Activated naive CD4-positive, alpha-beta T cell treated with anti-CD3 and anti-CD28 coated beads, Interleukin-2, amount 50 U/mL, for 24 hours (primary cell): Measurements from ENCODE around the gene SBNO1.
"Not testable (repeated sequence)": the region's sequence is repeated elsewhere in the genome, so short reads cannot be mapped to it uniquely, and the experiment has no call there.

Experiments used
- H3K27ac Mint-ChIP-seq: one replicate; pipeline ENCODE4 v1.8.0; 2021; ENCODE audit warnings: mild to moderate bottlenecking, mixed read lengths
- H3K27me3 Mint-ChIP-seq: one replicate; pipeline ENCODE4 v1.8.0; 2021; ENCODE audit warnings: mixed read lengths
- H3K36me3 Mint-ChIP-seq: one replicate; pipeline ENCODE4 v1.8.0; 2021; ENCODE audit warnings: mixed read lengths
- H3K4me1 Mint-ChIP-seq: one replicate; pipeline ENCODE4 v1.8.0; 2021; ENCODE audit warnings: mixed read lengths
- H3K4me3 Mint-ChIP-seq: one replicate; pipeline ENCODE4 v1.8.0; 2021; ENCODE audit warnings: mild to moderate bottlenecking, mixed read lengths
- H3K9me3 Mint-ChIP-seq: one replicate; pipeline ENCODE4 v1.8.0; 2021; ENCODE audit warnings: mixed read lengths

The SBNO1 gene

DNA sequence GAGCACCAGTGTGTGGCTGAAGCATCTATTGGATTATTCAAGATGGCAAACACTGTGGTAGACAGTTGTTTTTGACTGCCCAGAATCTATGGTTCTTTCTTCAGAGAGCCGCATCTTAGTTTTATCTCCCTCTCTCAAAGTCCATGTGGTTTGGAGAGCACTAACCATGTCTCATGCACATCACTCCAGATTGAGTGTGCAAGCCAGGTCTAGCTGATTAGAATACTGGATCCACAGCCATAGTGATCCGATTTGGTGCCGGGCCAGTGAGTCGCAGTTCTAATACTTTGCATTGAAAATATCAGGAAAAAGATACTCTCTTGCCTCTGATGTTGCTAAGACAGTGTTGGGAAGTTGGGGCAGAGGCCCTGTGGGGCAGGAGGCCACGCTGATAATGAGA lies 4.6 kb upstream of the SBNO1 start:
- Mint-ChIP-seq H3K27ac (peak overlapping the region; percentile 6), H3K36me3 (no peaks in the 10 kb centered on the region), H3K4me3 (no peak overlapping the region), H3K9me3 (no peaks in the 10 kb centered on the region), H3K27me3 (no peaks in the 10 kb centered on the region), H3K4me1 (peaks cover 4% of the 10 kb centered on the region)

GRCh38 chr12:123368431-123368830 lies 3.8 kb upstream of the SBNO1 start:
- H3K9me3 Mint-ChIP-seq, H3K4me1 Mint-ChIP-seq, H3K4me3 Mint-ChIP-seq, H3K27ac Mint-ChIP-seq, H3K36me3 Mint-ChIP-seq, H3K27me3 Mint-ChIP-seq: not testable (repeated sequence)

- Mint-ChIP-seq H3K4me3 (no peak overlapping the region), H3K27ac (peak overlapping the region; percentile 72), H3K27me3 (no peaks in the 10 kb centered on the region)
Observed at GRCh38 chr12:123367511-123367910, 2.9 kb upstream of the SBNO1 start.

DNA sequence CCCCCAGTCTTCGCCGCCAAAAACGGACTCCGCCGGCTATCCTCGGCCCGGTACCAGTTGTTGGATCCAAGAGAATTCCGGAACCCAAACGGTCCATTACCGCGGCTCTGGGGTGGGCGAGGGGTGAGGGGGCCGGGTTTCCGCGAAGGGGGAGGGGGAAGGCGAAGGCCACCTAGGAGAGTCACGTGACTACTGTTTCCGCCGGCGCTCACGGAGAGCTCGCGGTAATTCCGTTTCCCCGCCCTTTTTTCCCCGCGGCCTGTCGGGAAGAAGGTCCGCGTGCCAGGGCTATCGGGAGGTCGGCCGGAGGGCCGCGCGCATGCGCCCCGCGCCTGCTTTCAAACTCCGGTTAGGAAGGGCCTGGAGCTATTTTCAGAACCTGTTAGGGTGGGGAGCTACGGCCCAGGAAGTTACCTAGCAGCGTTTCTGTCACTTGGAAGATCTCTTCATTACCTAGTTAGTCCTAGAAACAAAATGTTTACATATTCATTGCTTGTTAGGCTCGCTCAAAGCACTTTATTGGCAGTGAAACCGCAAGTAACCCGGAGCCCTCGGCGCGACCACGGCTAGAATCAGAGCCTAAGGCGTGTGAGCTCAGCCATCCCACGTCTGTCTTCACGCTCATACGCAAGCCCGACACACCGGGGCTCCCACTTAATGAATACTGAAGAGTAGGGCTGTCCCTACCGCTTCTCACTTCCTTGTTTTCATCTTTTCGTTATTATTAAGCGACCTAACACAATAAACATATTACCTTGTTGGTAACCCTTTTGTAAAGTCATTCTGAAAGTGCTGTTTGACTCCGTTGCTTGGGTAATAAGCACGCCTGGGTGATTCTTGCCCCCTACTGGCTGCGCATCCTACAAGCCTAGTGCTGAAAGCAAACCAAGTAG lies 624 bp upstream of the SBNO1 start:
- Mint-ChIP-seq H3K9me3 (no peaks in the 10 kb centered on the region), H3K27me3 (no peaks in the 10 kb centered on the region), H3K27ac (peak overlapping the region; percentile 98), H3K36me3 (no peaks in the 10 kb centered on the region), H3K4me1 (peaks cover 15% of the 10 kb centered on the region), H3K4me3 (peak overlapping the region; percentile 93)

More at GRCh38 chr12:123367511-123367910, 2.9 kb upstream of the SBNO1 start:
- H3K36me3 Mint-ChIP-seq, result no peaks in the 10 kb centered on the region
- no peaks in the 10 kb centered on the region for H3K9me3 Mint-ChIP-seq
- peaks cover 15% of the 10 kb centered on the region for H3K4me1 Mint-ChIP-seq

- Mint-ChIP-seq H3K9me3 (no peaks in the 10 kb centered on the region), H3K4me3 (peak overlapping the region; percentile 90), H3K27ac (peak overlapping the region; percentile 73), H3K4me1 (peaks cover 22% of the 10 kb centered on the region), H3K36me3 (no peaks in the 10 kb centered on the region), H3K27me3 (no peaks in the 10 kb centered on the region)
Observed at GRCh38 chr12:123363740-123364531, 711 bp downstream of the SBNO1 start.

GRCh38 chr12:123363390-123363739 lies 1.3 kb downstream of the SBNO1 start:
- H3K27me3 Mint-ChIP-seq, result no peaks in the 10 kb centered on the region

DNA sequence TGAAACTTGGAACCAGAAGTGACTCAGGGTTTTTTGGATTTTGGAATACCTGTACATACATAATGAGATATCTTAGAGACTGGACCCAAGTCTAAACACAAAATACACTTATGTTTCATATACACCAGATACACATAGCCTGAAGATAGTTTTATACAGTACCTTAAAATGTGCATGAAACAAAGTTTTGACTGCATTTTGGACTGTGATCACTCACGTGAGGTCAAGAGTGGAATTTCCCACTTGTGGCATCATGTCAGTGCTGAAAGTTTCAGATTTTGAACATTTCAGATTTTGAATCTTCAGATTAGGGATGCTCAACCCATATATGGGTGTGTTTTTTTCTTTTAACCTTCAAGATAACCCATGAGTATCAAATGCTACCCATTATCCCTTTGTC lies 6.6 kb downstream of the SBNO1 start:
- Mint-ChIP-seq H3K4me3 (no peak overlapping the region), H3K4me1 (peaks cover 52% of the 10 kb centered on the region), H3K27ac (no peak overlapping the region), H3K27me3 (no peaks in the 10 kb centered on the region), H3K9me3 (no peaks in the 10 kb centered on the region), H3K36me3 (no peaks in the 10 kb centered on the region)

More at GRCh38 chr12:123363390-123363739, 1.3 kb downstream of the SBNO1 start:
- peak overlapping the region; percentile 73 for H3K27ac Mint-ChIP-seq
- no peaks in the 10 kb centered on the region for H3K36me3 Mint-ChIP-seq
- no peaks in the 10 kb centered on the region for H3K9me3 Mint-ChIP-seq
- H3K4me3 Mint-ChIP-seq, result peak overlapping the region; percentile 90
- H3K4me1 Mint-ChIP-seq, result peaks cover 22% of the 10 kb centered on the region

GRCh38 chr12:123356159-123356670 lies 8.4 kb downstream of the SBNO1 start:
- H3K27ac Mint-ChIP-seq, result no peak overlapping the region
- H3K27me3 Mint-ChIP-seq, result no peaks in the 10 kb centered on the region
- H3K36me3 Mint-ChIP-seq, result no peaks in the 10 kb centered on the region
- no peak overlapping the region for H3K4me3 Mint-ChIP-seq
- no peaks in the 10 kb centered on the region for H3K9me3 Mint-ChIP-seq
- H3K4me1 Mint-ChIP-seq, result peaks cover 65% of the 10 kb centered on the region

DNA sequence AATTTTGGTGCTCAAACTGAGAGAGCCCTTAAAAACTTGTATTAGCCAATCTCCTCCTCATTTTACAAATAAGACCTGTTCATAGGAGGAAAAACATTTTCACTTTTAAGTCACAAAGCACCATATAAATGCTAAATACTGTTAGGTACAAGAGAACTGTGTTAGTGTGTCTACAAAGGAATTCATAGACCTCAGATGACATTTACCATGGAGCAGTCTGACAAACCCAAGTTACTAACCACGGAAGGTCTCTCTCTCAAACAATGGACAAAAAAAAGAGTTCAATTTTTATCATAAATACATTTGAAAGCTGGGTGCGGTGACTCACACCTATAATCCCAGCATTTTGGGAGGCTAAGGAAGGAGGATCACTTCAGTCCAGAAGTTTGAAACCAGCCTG lies 10.0 kb downstream of the SBNO1 start:
- peaks cover 67% of the 10 kb centered on the region for H3K4me1 Mint-ChIP-seq
- no peaks in the 10 kb centered on the region for H3K27me3 Mint-ChIP-seq
- H3K27ac Mint-ChIP-seq, result peak overlapping the region; percentile 51
- H3K9me3 Mint-ChIP-seq, result no peaks in the 10 kb centered on the region
- no peak overlapping the region for H3K4me3 Mint-ChIP-seq
- H3K36me3 Mint-ChIP-seq, result no peaks in the 10 kb centered on the region

DNA sequence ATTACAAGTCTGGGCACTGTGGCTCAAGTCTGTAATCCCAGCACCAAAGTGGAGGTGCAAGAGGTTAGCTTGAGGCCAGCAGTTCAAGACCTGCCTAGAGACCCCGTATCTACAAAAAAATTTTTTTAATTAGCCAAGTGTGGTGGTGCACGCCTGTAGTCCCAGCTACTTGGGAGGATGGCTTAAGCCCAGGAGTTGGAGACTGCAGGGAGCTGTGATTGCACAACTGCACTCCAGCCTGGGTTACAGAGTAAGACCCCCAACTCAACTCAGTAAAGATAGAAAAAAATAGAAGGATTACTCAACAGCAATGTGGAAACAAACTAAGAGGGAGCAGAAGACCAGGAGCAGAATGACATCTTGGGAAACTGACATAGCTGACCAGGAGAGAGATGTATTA lies 13.3 kb downstream of the SBNO1 start:
- Mint-ChIP-seq H3K4me3 (no peak overlapping the region), H3K27me3 (no peaks in the 10 kb centered on the region), H3K9me3 (no peaks in the 10 kb centered on the region), H3K27ac (peak overlapping the region; percentile 78), H3K4me1 (peaks cover 49% of the 10 kb centered on the region), H3K36me3 (no peaks in the 10 kb centered on the region)

GRCh38 chr12:123346946-123347345 lies 17.7 kb downstream of the SBNO1 start:
- Mint-ChIP-seq H3K4me3 (no peak overlapping the region), H3K27me3 (no peaks in the 10 kb centered on the region), H3K36me3 (peaks cover 13% of the 10 kb centered on the region), H3K27ac (no peak overlapping the region), H3K4me1 (peaks cover 15% of the 10 kb centered on the region), H3K9me3 (no peaks in the 10 kb centered on the region)

DNA sequence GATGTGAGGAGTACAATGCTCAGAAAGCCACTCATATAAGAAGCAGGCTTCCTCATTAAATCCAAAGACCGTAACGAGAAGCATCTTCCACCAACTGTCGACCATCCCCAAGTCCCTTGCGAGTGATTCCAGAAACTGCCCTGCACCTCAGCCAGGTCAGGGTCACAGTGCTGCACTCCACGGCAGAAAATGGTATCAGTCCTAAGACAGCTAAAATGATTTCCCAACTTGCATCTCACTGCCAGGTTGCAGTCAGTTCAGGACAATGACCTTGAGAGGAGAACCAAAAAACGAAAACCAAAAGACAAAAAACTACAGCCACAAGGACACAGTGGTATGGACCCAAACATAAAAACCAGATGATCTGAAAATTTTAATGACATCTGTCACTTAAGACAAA lies 20.6 kb downstream of the SBNO1 start:
- H3K4me3 Mint-ChIP-seq, result no peak overlapping the region
- H3K27ac Mint-ChIP-seq, result no peak overlapping the region
- no peaks in the 10 kb centered on the region for H3K27me3 Mint-ChIP-seq
- H3K9me3 Mint-ChIP-seq, result no peaks in the 10 kb centered on the region
- peaks cover 5% of the 10 kb centered on the region for H3K4me1 Mint-ChIP-seq
- peaks cover 22% of the 10 kb centered on the region for H3K36me3 Mint-ChIP-seq

- Mint-ChIP-seq H3K27ac (no peak overlapping the region), H3K4me1 (peaks cover 16% of the 10 kb centered on the region), H3K4me3 (no peak overlapping the region), H3K9me3 (no peaks in the 10 kb centered on the region), H3K36me3 (peaks cover 10% of the 10 kb centered on the region), H3K27me3 (no peaks in the 10 kb centered on the region)
Observed at GRCh38 chr12:123337070-123337469, 27.6 kb downstream of the SBNO1 start.

GRCh38 chr12:123336530-123336929 lies 28.1 kb downstream of the SBNO1 start:
- Mint-ChIP-seq H3K27ac (no peak overlapping the region), H3K4me3 (no peak overlapping the region), H3K36me3 (peaks cover 10% of the 10 kb centered on the region), H3K9me3 (no peaks in the 10 kb centered on the region), H3K27me3 (no peaks in the 10 kb centered on the region), H3K4me1 (peaks cover 16% of the 10 kb centered on the region)

DNA sequence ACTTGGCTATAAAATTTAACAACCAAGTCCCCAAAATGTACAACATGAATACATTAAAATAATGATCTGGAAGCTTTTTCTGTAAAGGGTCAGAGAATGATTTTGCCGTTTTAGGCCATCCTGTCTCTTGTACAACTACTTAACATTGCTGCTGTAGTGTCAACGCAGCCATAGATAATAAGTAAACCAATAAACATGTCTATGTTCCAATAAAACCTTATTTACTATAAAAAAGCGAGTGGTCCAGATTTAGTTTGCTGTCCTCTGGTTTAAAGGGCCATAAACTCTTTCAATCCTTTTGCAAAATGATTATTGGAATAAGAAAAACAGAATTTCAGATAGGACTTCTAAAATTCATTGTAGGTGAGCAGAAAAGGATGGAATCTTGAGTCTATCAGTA lies 29.2 kb downstream of the SBNO1 start:
- Mint-ChIP-seq H3K36me3 (peaks cover 9% of the 10 kb centered on the region), H3K9me3 (no peaks in the 10 kb centered on the region), H3K4me1 (peaks cover 16% of the 10 kb centered on the region)

DNA sequence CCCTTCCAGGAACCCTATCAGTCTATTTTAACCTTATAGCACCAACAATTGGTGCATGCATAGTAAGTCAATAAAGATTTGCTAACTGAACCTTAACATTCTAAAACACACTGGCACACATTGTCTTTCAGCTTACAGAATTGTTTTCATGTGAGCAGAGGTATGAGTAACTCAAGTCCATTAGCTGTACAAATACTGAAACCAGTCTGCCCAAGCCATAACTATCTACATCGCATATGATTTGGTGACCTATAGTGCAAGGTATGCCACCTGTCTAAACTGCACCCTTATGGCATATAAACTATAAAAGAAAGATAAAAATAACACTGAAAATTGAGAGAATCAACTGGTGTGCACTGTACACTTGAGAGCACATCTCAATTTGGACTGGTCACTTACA lies 34.8 kb downstream of the SBNO1 start:
- Mint-ChIP-seq H3K9me3 (no peaks in the 10 kb centered on the region), H3K27ac (no peak overlapping the region), H3K4me3 (no peak overlapping the region), H3K27me3 (no peaks in the 10 kb centered on the region), H3K4me1 (no peaks in the 10 kb centered on the region), H3K36me3 (peaks cover 7% of the 10 kb centered on the region)

More for the DNA sequence above, 29.2 kb downstream of the SBNO1 start:
- H3K4me3 Mint-ChIP-seq, result no peak overlapping the region
- no peak overlapping the region for H3K27ac Mint-ChIP-seq
- no peaks in the 10 kb centered on the region for H3K27me3 Mint-ChIP-seq
